ENCODE results near the gene MBP. TPM values are rescaled to one million over a fixed set of nuclear protein-coding genes. Genes with fewer than 3 reads are reported as not detected.
A peak's percentile ranks its signal among the peaks of the same experiment; 100 is the strongest.

Gene MBP
- total and polyA plus RNA-seq, 2 of the 4 experiments (the other 2 are of a cell fraction), result 0.72 to 0.90 TPM

- peak overlapping the region; percentile 82 for H3K4ac ChIP-seq (ENCODE audit: low read depth, low read length)
- POLR2A ChIA-PET (ENCODE audit: unreplicated experiment), result no interaction called here
- peak overlapping the region; percentile 65 for H3K18ac ChIP-seq (ENCODE audit: low read depth, low read length)
- peak overlapping the region; percentile 2 to 79 for H4K8ac ChIP-seq (ENCODE audit: low read depth in 2 of 2, low read length in 2 of 2)
- H3K56ac ChIP-seq (ENCODE audit: extremely low read depth, insufficient read depth, low read length), result no peak overlapping the region
- H2BK5ac ChIP-seq (ENCODE audit: low read depth, low read length, poor library complexity, severe bottlenecking), result peak overlapping the region; percentile 68
- no peak overlapping the region for H3K9ac ChIP-seq (ENCODE audit: low read depth, low read length)
- no peaks in the 10 kb centered on the region for H3K36me3 ChIP-seq (ENCODE audit: control insufficient read depth, insufficient read depth, low read length)
- 93% methylated on average over 5 of the region's 14 CpGs; no CpG with 5 or more reads in 1 of the 2 experiments for WGBS, 2 experiments (ENCODE audit: extremely low coverage in 2 of 2, insufficient read length in 1 of 2)
- peak overlapping the region; percentile 28 for H4K5ac ChIP-seq (ENCODE audit: low read depth, low read length)
- BruUV-seq (replicated peaks), result no TSS peak
- peak overlapping the region; percentile 70 for H3K27ac ChIP-seq (ENCODE audit: insufficient read depth, low read length)
- no peaks in the 10 kb centered on the region for H4K20me1 ChIP-seq (ENCODE audit: insufficient read depth, low read length)
- peaks cover 0 to 35% of the 10 kb centered on the region in 2 experiments; a peak in 3 of 4 replicates for H3K79me1 ChIP-seq (ENCODE audit: low read depth in 1 of 2, low read length in 2 of 2)
- no peak for ATAC-seq (ENCODE audit: low read depth)
- H2BK20ac ChIP-seq (ENCODE audit: low read depth, low read length), result peak overlapping the region; percentile 78
- peak overlapping the region; percentile 84; the same call in 2 of the 3 replicates for H2BK15ac ChIP-seq (ENCODE audit: low read depth, low read length)
- intact Hi-C loops (cut with micrococcal nuclease) (loop anchor here (2.0 kb wide), 1 partner anchor 33 kb away; no protein-coding TSS in a partner anchor), dilution Hi-C loops (cut with HindIII; ENCODE audit: low sequenced_read_pairs, unreplicated experiment) (no loop called here), in situ Hi-C loops (cut with MboI; ENCODE audit: low sequenced_read_pairs) (loop anchor here (5.0 kb wide), 1 partner anchor 138 kb away; no protein-coding TSS in a partner anchor)
- H3K23ac ChIP-seq (ENCODE audit: low read depth, low read length), result no peak overlapping the region
- peak overlapping the region; percentile 80 for H2BK120ac ChIP-seq (ENCODE audit: low read depth, low read length)
- TF ChIP-seq ELK1 (IDR thresholded peaks at IDR 0.05; ENCODE audit: borderline replicate concordance, low read depth, low read length) (no peak), BHLHE40 (IDR thresholded peaks at IDR 0.05; ENCODE audit: low read depth, low read length) (no peak), POLR2A (IDR thresholded peaks at IDR 0.05; ENCODE audit: low read depth, low read length) (no peak), MAFK (IDR thresholded peaks at IDR 0.05; ENCODE audit: low read depth, low read length) (no peak)
- peaks cover 54% of the 10 kb centered on the region for H3K4me1 ChIP-seq (ENCODE audit: control insufficient read depth, insufficient read depth, low read length)
- no peak overlapping the region for H2AFZ ChIP-seq (replicated peaks; ENCODE audit: low read length, poor library complexity)
- peak overlapping the region; percentile 29 for H2AK9ac ChIP-seq (replicated peaks; ENCODE audit: low read depth, low read length, poor library complexity)
- H3K4me3 ChIP-seq (ENCODE audit: insufficient read depth, low read depth, low read length), result no peak overlapping the region
- peak overlapping the region; percentile 95 for H2AK5ac ChIP-seq (ENCODE audit: low read depth, low read length)
- H4K91ac ChIP-seq (ENCODE audit: insufficient read depth, low read depth, low read length), result peak overlapping the region; percentile 87
- no peaks in the 10 kb centered on the region for H3K27me3 ChIP-seq (ENCODE audit: control insufficient read depth, insufficient read depth, low read length)
- H3K9me3 ChIP-seq (ENCODE audit: control insufficient read depth, insufficient read depth, low read length), result no peaks in the 10 kb centered on the region
- peaks cover 35% of the 10 kb centered on the region for H3K9me1 ChIP-seq (ENCODE audit: insufficient read depth, low read length)
- no peak overlapping the region for H3K4me2 ChIP-seq (ENCODE audit: low read depth, low read length)
- H3K14ac ChIP-seq (replicated peaks; ENCODE audit: low read depth, low read length), result peak overlapping the region; percentile 58; the same call in 1 of the 2 replicates
- CTCF ChIA-PET, result interaction anchor here (1.1 to 3.5 kb wide), 2 partner anchors 62 to 142 kb away, joined by 3 to 19 read pairs; no protein-coding TSS in a partner anchor
- DNase-seq, result no peak
Measured at GRCh38 chr18:77069482-77069881, 63.1 kb downstream of the MBP start.

Data from IMR-90 (cell line).